Measurements from ENCODE around the gene OR1I1.
"Not testable (repeated sequence)": the region's sequence is repeated elsewhere in the genome, so short reads cannot be mapped to it uniquely, and the experiment has no call there.

OR1I1 gene, protein sequence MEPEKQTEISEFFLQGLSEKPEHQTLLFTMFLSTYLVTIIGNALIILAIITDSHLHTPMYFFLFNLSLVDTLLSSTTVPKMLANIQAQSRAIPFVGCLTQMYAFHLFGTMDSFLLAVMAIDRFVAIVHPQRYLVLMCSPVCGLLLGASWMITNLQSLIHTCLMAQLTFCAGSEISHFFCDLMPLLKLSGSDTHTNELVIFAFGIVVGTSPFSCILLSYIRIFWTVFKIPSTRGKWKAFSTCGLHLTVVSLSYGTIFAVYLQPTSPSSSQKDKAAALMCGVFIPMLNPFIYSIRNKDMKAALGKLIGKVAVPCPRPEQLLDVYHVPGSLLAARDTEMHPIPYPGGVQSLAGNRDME

DNA sequence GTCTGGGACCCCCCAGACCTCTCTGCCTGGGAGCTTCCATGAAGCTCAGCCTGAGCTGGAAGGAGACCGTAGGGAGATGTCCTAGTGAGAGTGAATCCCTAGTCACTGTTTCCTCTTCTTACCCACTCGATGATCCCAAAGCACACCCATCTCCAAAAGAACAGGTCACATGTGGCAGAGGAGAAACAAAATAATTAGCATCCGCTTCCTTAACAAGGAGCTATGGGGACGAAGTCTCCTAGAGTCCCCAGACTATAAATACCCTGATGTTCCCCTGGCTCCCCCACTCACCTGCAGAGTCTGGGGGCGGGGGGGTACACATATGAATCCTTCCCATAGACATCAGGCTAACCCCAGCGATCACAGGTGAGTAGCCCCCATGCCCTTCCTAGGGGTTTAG is at the start of gene OR1I1:
TSS of gene OR1I1 (plus strand) at position 301 of the 400 bp plus-strand sequence. CDS start 4,855 bp downstream, outside the sequence.
- DNase-seq (ENCODE audit: low spot score): no peak

DNA sequence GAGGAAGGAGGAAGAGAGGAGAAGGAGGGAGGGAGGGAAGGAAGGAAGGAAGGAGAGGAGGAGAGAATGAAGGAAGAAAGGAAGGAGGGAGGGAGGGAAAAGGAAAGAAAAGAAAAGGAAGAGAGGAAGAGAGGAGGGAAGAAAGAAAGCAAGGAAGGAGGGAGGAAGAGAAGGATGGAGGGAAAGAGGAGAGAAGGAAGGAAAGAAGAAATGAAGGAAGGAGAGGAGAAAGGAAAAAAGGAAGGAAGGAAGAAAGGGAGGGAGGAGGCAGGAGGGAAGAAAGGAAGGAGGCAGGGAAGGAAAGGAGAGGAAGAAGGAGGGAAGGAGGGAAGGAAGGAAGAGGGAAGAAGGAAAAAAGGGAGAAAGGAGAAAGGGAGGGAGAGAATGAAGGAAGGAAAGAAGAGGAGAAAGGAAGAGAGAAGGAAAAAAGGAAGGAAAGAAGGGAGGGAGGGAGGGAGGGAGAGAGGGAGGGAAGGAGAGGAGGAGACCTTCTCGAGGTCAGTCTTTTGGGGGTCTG is 46.2 kb upstream of the OR1I1 start:
- DNase-seq (ENCODE audit: low spot score): no peak

DNA sequence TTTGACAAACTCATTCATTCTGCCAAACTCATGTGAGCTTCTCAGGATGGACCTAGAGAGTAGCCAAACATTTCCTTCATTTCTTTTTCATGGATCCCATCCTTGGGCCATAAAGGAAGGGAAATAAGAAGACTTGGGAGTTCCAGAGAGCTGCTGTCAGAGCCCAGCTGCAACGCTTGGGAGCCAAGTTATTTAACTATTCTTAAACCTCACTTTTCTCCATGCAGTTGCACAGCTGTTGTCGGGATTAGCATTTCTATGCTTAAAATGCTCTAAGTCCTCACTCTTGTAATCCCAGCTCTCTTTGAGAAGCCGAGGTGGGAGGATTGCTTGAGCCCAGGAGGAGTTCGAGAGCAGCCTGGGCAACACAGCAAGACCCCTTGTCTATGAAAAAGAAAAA is 44.4 kb upstream of the OR1I1 start:
- no peak for DNase-seq (ENCODE audit: low spot score)

DNA sequence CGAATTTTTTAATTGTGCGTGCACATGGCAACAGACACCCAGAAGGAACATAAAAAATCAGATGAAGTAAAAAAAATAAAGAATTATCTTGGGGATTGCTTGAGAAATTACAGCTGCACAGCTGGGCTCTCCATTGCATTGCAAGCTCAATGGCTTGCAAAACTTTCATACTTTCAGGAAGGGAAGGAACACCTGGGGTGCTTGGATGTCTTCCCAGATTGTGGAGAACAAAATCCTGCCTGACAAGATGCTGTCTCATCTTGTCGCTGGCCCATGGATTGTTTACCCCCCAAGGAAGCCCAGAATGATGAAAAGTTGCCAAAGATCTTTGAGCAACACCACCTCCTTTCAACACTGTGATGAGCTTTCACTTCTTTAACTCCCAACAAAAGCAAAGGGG is 43.7 kb upstream of the OR1I1 start:
- DNase-seq (ENCODE audit: low spot score): no peak

DNA sequence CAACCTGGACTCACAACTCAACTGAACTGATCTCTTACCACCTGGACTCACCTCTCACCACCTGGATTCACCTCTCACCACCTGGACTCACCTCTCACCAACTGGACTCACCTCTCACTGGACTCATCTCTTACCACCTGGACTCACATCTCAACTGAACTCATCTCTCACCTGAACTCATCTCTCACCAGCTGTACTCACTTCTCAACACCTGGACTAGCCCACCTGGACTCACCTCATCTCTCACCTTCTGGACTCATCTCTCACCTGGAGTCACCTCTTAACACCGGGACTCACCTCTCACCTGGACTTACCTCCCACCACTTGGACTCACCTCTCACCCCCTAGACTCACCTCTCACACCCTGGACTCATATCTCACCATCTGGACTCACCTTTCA is 40.0 kb upstream of the OR1I1 start:
- DNase-seq (ENCODE audit: low spot score): no peak

DNA sequence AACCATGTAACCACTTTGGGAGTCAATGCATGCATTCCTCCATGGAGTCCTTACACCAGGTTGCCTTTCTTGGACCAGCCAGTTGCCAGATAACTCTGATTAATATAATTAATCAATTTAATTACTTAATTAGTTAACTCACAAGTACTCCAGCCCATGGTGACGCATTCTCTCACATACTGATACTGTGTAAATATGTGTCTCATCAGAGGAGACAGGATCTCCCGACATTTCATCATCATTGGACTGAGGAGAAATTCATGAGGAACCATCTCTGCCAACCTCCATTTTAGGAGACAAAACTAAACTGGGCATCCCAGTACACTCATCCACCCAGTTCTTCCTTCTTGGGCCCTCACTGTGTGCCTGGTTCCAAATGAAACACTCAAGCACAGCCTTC is 39.2 kb upstream of the OR1I1 start:
- DNase-seq (ENCODE audit: low spot score): no peak

DNA sequence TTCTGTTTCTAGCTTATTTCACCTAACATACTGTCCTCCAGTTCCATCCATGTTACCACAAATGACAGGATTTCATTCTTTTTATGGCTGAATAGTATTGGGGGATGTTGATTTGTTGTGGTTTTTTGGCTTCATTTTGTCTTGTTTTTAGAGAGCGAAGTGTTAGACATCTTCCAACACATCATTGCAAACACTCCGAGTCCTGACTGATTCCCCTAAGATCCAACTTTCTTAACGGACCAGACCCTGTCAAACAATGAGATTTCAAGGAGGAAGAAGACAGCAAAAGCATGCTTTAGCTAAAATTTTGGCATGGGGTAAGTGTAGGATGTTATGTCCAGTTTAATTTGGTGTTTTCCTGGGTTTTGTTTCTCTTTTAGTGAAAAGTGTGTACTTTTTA is 36.5 kb upstream of the OR1I1 start:
- no peak for DNase-seq (ENCODE audit: low spot score)

DNA sequence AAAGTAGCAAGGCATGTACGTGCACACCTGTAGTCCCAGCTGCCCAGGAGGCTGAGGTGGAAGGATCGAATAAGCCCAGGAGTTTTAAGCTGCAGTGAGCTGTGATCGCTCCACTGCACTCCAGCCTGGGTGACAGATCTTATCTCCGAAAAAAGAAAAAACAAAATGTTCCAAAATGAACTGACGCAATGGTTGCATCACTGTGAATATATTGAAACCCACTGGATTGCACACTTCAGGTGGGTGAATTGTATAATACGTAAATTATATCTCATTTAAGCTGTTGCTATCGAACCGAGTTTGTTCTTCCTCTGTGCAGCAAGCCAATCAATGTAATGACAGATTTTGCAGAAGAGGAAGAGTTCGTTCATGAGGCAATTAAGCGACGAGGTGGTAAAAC is 34.3 kb upstream of the OR1I1 start:
- no peak for DNase-seq (ENCODE audit: low spot score)

DNA sequence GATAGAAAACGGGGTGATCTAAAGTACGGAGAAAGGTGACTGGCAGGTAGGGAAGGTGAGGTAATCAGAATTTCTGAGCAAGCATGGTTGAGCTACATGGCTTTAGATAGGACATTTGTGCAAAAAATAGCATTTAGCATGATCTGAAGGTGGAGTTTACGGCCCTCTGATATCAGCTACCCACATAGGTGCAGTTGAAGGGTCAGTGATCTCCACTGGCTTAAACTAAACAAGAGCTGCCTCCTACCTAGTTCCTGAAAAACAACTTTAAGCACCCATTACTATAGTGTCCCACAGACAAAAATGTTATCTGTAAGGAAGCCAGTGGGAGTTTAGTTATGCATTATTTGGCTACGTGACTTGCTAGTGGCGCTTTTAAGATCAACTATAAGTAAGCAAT is 33.9 kb upstream of the OR1I1 start:
- DNase-seq (ENCODE audit: low spot score): no peak

DNA sequence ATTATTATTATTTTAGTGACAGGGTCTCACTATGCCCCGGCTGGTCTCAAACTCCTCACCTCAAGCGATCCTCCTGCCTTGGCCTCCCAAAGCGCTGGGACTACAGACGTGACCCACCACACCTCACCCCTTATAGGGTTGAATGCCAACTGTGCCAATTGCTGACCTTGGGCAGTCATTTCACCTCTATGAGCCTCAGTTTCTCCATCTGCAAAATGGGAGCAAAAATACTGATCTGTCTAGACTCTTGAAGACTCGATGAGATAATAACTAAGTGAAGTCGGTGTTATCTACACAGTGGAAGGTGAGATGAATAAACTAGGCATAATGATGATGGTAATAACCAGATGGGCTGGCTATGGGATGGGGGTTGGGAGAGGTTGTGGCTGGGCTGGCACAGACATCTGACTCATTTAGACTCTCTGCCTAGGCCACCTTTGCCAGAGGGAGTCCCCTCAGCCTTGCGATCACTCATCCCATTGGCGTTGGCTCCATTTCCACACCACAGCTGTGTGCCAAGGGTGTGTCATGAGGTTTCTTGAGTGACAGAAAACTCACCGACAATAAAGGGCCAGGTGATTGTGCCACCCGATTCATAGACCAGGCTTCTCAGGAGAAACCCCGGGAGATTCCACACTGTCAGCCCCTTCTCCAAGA is 33.0 kb upstream of the OR1I1 start, which contains the start of gene CASP14:
TSS of gene CASP14 (plus strand) at position 596 of the 657 bp plus-strand sequence. CDS start 2,772 bp downstream, outside the sequence.
- DNase-seq (ENCODE audit: low spot score): no peak

DNA sequence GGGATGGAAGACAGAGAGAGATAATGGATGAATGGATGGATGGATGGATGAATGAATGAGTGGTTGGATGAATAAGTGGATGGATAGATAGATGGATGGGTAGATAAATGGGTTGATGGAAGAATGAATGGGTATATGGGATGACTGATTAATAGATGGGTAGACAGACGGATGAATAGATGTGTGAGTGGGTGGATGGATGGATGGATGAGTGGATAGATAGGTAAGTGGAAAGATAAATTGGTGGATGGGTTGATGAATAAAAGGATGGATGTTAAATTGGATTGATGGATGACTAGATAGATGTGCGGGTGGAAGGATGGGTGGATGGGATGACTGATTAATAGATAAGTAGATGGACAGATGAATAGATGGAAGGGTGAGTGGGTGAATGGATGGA is 31.4 kb upstream of the OR1I1 start:
- DNase-seq (ENCODE audit: low spot score): no peak

DNA sequence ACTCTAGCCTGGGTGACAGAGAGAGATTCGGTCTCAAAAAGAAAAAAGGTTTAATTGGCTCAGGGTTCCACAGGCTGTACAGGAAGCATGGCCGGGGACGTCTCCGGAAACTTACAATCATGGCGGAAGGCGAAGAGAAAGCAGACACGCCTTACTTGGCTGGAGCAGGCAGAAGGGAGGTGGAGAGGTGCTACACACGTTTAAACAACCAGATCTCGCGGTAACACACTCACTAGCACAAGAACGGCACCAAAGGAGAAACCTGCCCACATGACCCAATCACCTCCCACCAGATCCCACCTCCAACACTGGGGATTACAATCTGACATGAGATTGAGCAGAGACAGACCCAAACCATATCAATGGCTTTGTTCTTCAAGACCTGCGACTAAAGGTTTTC is 20.0 kb upstream of the OR1I1 start:
- no peak for DNase-seq (ENCODE audit: low spot score)

DNA sequence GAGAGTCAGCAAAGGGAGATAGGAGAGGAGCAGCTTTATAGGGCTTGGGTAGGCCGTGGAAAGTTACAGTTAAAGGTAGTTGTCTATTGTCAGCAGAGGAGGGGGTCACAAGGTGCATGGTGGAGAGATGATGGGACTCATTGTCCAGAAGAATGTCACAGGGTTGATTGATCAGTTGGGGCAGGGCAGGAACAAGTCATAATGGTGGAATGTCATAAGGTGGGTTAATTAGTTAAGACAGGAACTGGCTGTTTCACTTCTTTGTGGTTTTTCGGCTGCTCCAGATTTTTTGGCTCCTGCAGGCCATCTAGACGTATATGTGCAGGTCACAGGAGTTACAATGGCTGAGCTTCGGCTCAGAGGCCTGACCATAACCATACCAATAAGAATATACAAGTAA is 11.6 kb upstream of the OR1I1 start:
- DNase-seq (ENCODE audit: low spot score): not testable (repeated sequence)

DNA sequence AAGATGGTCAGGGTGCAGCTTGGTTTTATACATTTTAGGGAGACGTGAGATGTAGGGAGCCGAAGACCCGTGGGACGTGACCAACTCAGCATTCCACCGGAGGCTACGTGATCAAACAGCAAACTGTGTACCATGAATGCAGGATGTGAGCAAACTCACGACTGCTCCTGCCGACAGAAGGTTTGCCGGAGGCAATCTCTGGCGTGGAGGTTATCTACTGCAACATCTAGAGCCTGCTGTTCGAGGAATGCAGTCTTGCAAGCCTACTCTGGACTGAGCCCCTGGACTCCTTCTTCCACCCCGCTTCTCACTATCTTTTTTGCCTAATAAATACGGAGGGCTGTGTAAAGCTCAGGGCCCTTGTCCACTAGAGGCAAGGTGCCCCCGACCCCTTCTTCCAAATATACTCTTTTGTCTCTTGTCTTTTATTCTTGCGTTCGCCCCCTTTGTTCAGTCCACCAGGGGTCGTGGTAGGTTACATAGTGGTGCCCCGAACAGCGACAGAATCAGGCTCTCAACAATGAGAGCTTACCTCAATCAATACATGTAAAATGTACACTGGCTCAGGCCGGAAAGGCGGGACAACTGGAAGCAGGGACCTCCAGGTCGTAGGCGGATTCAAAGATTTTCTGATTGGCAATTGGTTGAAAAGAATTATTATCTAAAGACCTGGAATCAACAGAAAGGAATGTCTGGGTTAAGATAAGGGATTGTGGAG is 8.9 kb upstream of the OR1I1 start:
- DNase-seq (ENCODE audit: low spot score): no peak

DNA sequence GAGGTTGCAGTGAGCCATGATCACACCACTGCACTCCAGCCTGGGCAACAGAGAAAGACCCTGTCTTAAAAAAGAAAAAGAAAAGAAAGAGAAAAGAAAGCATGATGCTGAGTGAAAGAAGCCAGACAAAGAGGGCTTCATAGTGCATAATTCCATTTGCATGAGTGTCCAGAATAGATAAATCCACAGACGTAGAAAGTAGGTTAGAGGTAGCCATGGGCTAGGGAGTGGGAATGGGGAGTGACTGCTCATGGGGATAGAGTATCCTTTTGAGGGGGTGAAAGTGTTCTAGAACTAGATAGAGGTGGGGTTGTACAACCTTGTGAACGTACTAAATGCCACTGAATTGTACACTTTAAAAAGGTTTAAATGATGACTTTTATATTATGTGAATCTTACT is 7.6 kb upstream of the OR1I1 start:
- no peak for DNase-seq (ENCODE audit: low spot score)

DNA sequence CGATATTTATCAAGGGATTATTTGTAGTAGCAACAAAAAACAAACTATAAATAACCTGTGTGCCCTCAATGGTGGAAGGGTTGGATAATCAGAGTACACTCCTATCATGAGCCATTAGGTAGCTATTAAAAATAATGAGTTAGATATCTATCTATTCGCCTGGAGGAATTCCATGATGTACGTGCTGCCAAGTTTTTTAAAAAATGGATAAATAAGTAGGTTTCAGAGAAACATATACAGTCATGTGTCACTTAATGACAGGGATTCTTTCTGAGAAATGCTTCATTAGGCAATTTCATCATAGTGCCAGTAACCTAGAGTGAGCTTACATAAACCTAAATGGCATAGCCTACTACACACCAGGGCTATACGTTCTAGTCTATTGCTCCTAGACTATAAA is 6.2 kb upstream of the OR1I1 start:
- no peak for DNase-seq (ENCODE audit: low spot score)

DNA sequence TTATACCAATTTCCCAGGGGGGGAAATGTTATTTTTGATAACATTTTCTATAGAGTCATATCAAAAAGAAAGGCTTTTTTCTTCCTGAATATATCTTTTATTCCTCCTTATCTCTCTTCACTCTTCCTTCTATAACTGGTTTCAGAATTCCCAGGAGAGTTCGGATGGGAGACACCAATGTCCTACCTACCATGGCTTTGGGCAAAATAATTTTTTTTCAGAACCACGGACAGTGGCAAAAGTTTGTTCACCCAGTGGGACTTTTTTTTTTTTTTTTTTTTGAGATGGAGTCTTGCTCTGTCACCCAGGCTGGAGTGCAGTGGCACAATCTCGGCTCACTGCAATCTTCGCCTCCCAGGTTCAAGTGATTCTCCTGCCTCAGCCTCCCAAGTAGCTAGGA is 2.0 kb upstream of the OR1I1 start:
- DNase-seq (ENCODE audit: low spot score): peak; percentile 33

DNA sequence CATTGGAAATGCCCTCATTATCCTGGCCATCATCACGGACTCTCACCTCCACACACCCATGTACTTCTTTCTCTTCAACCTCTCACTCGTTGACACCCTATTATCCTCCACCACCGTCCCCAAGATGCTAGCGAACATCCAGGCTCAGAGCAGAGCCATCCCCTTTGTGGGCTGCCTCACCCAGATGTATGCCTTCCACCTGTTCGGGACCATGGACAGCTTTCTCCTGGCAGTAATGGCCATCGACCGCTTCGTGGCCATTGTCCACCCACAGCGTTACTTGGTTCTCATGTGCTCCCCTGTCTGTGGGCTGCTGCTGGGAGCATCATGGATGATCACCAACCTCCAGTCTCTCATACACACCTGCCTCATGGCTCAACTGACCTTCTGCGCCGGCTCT is 5.2 kb downstream of the OR1I1 start:
- no peak for DNase-seq (ENCODE audit: low spot score)

DNA sequence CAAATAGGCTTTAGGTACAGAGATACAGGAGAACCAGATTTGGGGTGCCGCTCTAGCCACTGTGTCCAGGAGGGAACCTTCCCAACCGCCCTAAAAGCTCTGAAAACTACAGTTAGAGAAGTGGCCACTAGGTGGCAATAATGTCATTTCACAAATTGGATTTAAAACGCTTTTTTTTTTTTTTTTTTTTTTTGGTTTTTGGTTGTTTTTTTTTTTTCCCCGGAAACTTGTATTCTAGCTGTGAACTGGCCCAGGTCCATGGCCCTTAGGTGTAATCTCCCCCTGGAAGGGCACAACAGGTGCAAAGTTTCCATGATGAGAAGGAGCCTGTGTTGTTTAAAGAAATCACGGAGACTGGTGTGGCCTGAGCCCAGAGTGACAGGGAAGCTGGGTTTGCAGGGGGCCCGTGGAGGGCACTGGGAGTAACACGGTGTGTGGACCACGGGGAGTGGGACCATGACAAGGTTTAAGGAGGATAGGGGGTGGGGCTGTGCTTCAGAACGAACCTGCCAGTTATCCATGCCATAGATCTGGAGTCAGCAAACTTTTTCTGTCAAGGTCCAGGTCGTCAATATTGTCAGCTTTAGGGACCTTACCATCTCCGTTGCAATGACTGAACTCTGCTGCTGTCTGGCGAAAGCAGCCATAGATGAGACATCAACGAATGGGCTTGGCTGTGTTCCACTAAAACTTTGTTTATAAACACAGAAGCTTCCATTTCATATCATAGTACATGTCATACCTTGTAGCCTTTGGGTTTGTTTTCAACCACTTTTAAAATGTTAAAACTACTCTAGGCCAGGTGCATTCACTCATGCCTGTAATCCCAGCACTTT is 10.1 kb downstream of the OR1I1 start:
- DNase-seq (ENCODE audit: low spot score): peak; percentile 62

DNA sequence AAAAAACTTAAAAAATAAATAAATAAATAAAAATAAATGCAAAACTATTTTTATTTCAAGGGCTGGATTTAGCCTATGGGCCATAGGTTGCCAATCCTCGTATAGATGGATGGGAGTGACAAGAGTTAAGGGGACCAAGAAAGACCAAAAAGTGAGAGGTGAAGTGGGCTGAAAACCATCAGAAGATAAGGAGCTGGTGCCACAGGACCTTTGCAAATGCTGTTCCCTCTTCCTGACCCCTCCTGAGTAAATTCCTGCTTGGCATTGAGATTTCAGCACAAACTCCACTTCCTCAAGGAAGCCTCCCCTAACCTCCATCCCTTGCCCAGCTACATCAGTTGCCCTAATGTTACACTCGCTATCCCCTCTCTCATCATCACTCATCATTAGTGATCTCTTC is 11.0 kb downstream of the OR1I1 start:
- DNase-seq (ENCODE audit: low spot score): no peak

DNA sequence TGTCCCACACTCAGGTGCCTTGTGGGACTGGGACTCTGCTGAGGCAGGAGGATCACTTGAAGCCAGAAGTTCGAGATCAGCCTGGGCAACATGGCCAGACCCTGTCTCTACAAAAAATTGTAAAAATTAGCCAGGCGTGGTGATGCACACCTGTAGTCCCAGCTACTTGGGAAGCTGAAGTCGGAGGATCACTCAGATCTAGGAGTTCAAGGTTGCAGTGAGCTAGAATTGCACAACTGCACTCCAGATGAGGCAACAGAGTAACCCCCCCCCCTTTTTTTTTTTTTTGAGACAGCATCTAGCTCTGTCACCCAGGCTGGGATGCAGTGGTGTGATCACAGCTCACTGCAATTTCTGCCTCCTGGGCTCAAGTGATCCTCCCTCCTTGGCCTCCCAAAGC is 14.2 kb downstream of the OR1I1 start:
- no peak for DNase-seq (ENCODE audit: low spot score)

DNA sequence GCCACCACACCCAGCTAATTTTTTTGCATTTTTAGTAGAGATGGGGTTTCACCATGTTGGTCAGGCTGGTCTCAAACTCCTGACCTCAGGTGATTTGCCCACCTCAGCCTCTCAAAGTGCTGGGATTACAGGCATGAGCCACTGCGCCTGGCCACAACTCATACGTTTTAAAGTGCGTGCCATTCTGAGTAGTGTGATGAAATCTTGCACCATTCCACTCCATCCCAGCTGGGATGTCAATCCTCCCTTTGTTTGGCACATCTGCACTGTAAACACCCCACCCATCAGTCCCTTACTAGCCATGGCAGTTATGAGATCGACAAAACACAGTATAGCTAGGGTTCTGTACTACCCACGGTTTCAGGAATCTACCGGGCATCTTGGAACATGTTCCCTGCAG is 16.0 kb downstream of the OR1I1 start:
- not testable (repeated sequence) for DNase-seq (ENCODE audit: low spot score)
